Gastrocnemius medialis (tissue), 4 donors: ENCODE data around the gene NOS1AP. TPM values are rescaled to one million over a fixed set of nuclear protein-coding genes. Genes with fewer than 3 reads are reported as not detected.
"Not testable (repeated sequence)": the region's sequence is repeated elsewhere in the genome, so short reads cannot be mapped to it uniquely, and the experiment has no call there.

Experiments used
- ATAC-seq, 2 donors: fragments of 150-250 bp; one replicate each; pipeline ENCODE4 v1.9.1; 2016
- DNase-seq, 2 donors: peaks; one replicate each; pipeline ENCODE4 v3.0.0-alpha.2; 2019
- H3K27ac ChIP-seq, 4 donors: fragments of 200-600 bp; sonication (generic); 1 replicate in 1 of 4; 2 replicates in 3 of 4; pipeline ENCODE4 v1.5.1; 2016 to 2018; ENCODE audit warnings: mild to moderate bottlenecking in 2 of 4, moderate library complexity in 1 of 4
- H3K27me3 ChIP-seq, 3 donors: fragments of 200-600 bp; sonication (generic) in 2 of 3; 1 replicate in 1 of 3; 2 replicates in 2 of 3; pipeline versions ENCODE4 v1.5.1 to v1.6.0; 2016 to 2019; ENCODE audit warnings: mild to moderate bottlenecking in 1 of 3, moderate library complexity in 1 of 3
- H3K36me3 ChIP-seq, 2 donors: fragments of 200-600 bp; sonication (generic) in 1 of 2; one replicate each; pipeline ENCODE4 v1.5.1; 2017 to 2018
- H3K4me1 ChIP-seq, 2 donors: fragments of 200-600 bp; sonication (generic) in 1 of 2; one replicate each; pipeline ENCODE4 v1.5.1; 2016 to 2017; ENCODE audit warnings: mild to moderate bottlenecking in 2 of 2
- H3K4me3 ChIP-seq, 4 donors: fragments of 200-600 bp; sonication (generic) in 3 of 4; 1 replicate in 1 of 4; 2 replicates in 3 of 4; pipeline ENCODE4 v1.5.1; 2016 to 2019; ENCODE audit warnings: mild to moderate bottlenecking in 2 of 4
- H3K9me3 ChIP-seq, 3 donors: fragments of 200-600 bp; sonication (generic) in 2 of 3; 1 replicate in 1 of 3; 2 replicates in 2 of 3; pipeline ENCODE4 v1.5.1; 2016 to 2019
- POLR2A ChIP-seq, 2 donors: fragments of 450-650 bp; IDR thresholded peaks; one replicate each; pipeline ENCODE4 v1.6.1; 2017; ENCODE audit warnings: antibody characterized with exemption in 2 of 2, mild to moderate bottlenecking in 2 of 2, moderate library complexity in 2 of 2
- in situ Hi-C, 4 donors: fragments of 200-750 bp; cut with MboI; loops; one replicate each; pipeline versions ENCODE4 v1.15.0 to v1.8.0; 2017; ENCODE audit warnings: low sequenced_read_pairs in 4 of 4
- intact Hi-C: fragments of 100-400 bp; cut with DNase I; formaldehyde crosslinking; loops from one replicate; pipeline ENCODE4 v1.15.1; 2023; ENCODE audit warnings: low total_unique reads
- total RNA-seq, 4 donors: library from RNA; depleted of rRNA; stranded (reverse); fragments of >200 nt; gene quantifications; one replicate each; pipeline versions ENCODE4 v1.1.0 to v1.2.3, GENCODE V29; 2016
- TF ChIP-seq, protein P1 (sequence below), 5 experiments: fragments of 450-650 bp in 3 of 5; fragments of 200-600 bp in 2 of 5; sonication (generic) in 2 of 5; IDR thresholded peaks in 4 of 5; conservative IDR thresholded peaks in 1 of 5; 1 replicate in 4 of 5; 2 replicates in 1 of 5; pipeline ENCODE4 v1.5.1; 2016 to 2019; ENCODE audit warnings: antibody characterized with exemption in 5 of 5, mild to moderate bottlenecking in 3 of 5, moderate library complexity in 3 of 5

NOS1AP gene
- total RNA-seq, 4 donors from 2014 or later, result 0.20 to 0.40 (median 0.25) TPM

DNA sequence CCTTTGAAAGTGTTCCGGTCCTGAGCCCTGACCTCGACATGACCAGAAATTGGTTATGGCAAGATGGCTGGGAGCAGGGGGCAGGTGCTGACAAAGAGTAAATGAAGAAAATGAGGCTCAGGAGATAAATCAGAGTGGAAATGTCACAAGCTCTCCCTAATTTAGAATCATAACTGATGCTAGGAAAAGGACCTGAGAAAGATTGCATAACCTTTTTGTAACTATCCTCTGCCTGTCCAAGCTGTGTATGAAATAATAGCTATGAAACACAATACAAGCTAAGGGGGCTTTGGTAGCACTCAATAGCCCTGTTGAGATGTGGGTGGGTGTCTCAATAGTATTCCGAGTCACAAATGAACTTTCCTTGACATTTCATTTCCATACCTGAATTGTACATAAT is 12.9 kb upstream of the NOS1AP start:
- DNase-seq (no peak), ATAC-seq (no peak)
- intact Hi-C loops (loop anchor here (1.0 to 10.0 kb wide), 4 partner anchors 220 to 1258 kb away; no protein-coding TSS in a partner anchor), in situ Hi-C loops (loop anchor here in 3 of 4 donors (5.0 to 10.0 kb wide), 2 partner anchors 336 to 338 kb away; no protein-coding TSS in a partner anchor)
- Histone ChIP-seq H3K4me1 (no peaks in the 10 kb centered on the region), H3K27ac (no peak overlapping the region), H3K4me3 (no peak overlapping the region), H3K36me3 (no peaks in the 10 kb centered on the region), H3K9me3 (no peaks in the 10 kb centered on the region), H3K27me3 (no peaks in the 10 kb centered on the region)
- TF ChIP-seq POLR2A (IDR thresholded peaks at IDR 0.05), result no peak

DNA sequence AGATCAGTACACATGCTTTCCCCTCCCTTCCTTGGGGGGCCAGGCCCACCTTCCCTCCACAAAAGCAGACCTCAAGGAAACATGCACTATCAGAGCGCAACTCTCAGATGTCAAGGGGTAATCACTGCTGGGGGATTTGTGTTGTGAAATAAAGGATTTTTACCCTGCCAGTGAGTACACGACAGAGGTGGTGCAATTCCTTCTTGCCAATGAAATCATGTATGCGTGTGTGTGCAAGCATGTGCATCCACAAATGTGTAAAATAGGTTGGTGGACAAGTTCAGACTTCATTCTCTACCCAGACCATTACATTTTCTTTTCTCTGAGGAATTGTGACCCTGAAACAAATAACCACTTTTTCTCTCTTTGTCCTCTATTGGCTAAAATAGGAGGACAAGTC is 9.8 kb upstream of the NOS1AP start:
- in situ Hi-C loops (loop anchor here in 3 of 4 donors (5.0 to 10.0 kb wide), 2 partner anchors 333 to 335 kb away; no protein-coding TSS in a partner anchor), intact Hi-C loops (loop anchor here (10.0 kb wide), 2 partner anchors 745 to 1255 kb away; no protein-coding TSS in a partner anchor)
- TF ChIP-seq, protein P1, sequence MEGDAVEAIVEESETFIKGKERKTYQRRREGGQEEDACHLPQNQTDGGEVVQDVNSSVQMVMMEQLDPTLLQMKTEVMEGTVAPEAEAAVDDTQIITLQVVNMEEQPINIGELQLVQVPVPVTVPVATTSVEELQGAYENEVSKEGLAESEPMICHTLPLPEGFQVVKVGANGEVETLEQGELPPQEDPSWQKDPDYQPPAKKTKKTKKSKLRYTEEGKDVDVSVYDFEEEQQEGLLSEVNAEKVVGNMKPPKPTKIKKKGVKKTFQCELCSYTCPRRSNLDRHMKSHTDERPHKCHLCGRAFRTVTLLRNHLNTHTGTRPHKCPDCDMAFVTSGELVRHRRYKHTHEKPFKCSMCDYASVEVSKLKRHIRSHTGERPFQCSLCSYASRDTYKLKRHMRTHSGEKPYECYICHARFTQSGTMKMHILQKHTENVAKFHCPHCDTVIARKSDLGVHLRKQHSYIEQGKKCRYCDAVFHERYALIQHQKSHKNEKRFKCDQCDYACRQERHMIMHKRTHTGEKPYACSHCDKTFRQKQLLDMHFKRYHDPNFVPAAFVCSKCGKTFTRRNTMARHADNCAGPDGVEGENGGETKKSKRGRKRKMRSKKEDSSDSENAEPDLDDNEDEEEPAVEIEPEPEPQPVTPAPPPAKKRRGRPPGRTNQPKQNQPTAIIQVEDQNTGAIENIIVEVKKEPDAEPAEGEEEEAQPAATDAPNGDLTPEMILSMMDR (IDR thresholded peaks at IDR 0.05 in 4 of 5, conservative IDR thresholded peaks at IDR 0.05 in 1 of 5), result no peak
- no peak for TF ChIP-seq POLR2A (IDR thresholded peaks at IDR 0.05)
- Histone ChIP-seq H3K36me3 (no peaks in the 10 kb centered on the region), H3K4me1 (no peaks in the 10 kb centered on the region), H3K27ac (no peak overlapping the region), H3K4me3 (no peak overlapping the region), H3K9me3 (no peaks in the 10 kb centered on the region), H3K27me3 (no peaks in the 10 kb centered on the region)
- ATAC-seq, result no peak
- no peak for DNase-seq

DNA sequence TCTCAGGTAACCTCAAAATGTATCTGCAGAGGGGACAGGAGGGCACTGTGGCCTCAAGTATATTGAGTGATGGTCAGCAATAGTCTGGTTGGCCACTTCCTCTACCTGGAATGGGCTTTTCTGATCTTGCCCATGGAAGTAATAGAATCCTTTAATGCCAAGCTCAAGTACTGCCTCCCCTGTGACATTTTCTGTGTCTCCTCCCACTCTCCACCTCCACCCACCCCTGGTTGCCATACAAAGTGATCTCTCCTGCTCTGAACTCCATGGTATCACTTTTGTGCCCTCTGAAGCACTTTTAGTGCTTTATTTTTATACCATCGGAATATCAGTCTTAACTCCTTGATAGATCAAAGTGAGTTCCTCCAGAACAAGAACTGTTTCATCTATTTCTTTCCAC is 9.2 kb upstream of the NOS1AP start:
- Histone ChIP-seq H3K36me3 (no peaks in the 10 kb centered on the region), H3K27me3 (no peaks in the 10 kb centered on the region), H3K27ac (no peak overlapping the region), H3K9me3 (no peaks in the 10 kb centered on the region), H3K4me3 (no peak overlapping the region), H3K4me1 (no peaks in the 10 kb centered on the region)
- ATAC-seq, result no peak
- DNase-seq, result no peak
- no peak for TF ChIP-seq POLR2A (IDR thresholded peaks at IDR 0.05)
- TF ChIP-seq, protein P1 (IDR thresholded peaks at IDR 0.05 in 4 of 5, conservative IDR thresholded peaks at IDR 0.05 in 1 of 5), result no peak
- in situ Hi-C loops, result no loop called here
- intact Hi-C loops, result no loop called here

DNA sequence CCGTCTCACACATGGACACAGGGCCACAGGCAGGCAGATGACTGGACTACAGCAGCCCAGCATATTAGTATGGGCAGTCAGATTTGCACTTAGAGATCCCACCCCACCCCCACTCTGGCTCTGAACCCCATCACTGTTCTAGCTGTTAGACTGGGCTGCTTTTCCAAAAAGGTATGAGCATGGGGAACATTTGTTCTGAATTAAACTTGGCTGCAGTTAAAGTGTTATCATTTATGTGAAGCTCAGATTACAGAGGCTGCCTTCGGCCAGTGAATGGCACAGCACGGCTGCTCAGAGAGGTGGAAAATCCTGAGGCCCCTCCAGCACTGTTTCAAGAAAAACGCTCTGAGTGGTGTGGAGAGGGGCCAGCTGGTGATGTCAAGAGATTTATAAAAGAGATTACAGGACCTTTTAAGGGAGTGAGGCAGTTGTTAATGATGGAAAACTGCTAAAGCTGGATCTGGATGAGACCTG is 6.9 kb upstream of the NOS1AP start:
- H3K27me3 ChIP-seq, result no peaks in the 10 kb centered on the region
- no peak overlapping the region for H3K27ac ChIP-seq
- intact Hi-C loops, result no loop called here
- H3K36me3 ChIP-seq, result no peaks in the 10 kb centered on the region
- TF ChIP-seq, protein P1 (IDR thresholded peaks at IDR 0.05 in 4 of 5, conservative IDR thresholded peaks at IDR 0.05 in 1 of 5), result no peak
- no peak for TF ChIP-seq POLR2A (IDR thresholded peaks at IDR 0.05)
- no peaks in the 10 kb centered on the region for H3K4me1 ChIP-seq
- no peak for ATAC-seq
- no peak for DNase-seq
- H3K9me3 ChIP-seq, result no peaks in the 10 kb centered on the region
- in situ Hi-C loops, result no loop called here
- H3K4me3 ChIP-seq, result no peak overlapping the region

DNA sequence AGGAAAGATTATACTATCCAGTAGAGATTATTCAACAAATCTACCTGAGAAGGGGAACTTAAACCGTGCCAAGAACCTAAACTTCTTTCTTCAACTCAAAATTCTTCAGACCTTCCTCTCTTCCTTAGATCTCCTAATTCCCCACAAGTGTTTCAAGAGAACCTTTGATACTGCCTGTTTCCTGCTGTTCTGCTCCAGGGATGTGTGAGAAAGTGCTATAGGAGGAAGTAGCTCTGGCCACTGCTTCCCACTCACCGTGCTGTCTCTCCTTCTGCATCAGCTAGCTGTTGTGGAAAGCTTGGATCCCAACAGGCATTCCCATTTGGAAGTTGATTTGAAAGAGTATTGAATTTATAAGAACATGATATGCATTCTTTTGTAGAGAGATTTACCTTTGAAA is 4.5 kb upstream of the NOS1AP start:
- Histone ChIP-seq H3K27ac (no peak overlapping the region), H3K4me3 (no peak overlapping the region), H3K4me1 (peaks cover 4 to 7% of the 10 kb centered on the region in 2 donors), H3K27me3 (peaks cover 0 to 2% (median 0%) of the 10 kb centered on the region in 3 donors), H3K9me3 (no peaks in the 10 kb centered on the region), H3K36me3 (no peaks in the 10 kb centered on the region)
- DNase-seq (no peak), ATAC-seq (no peak)
- no peak for TF ChIP-seq POLR2A (IDR thresholded peaks at IDR 0.05)
- TF ChIP-seq, protein P1 (IDR thresholded peaks at IDR 0.05 in 4 of 5, conservative IDR thresholded peaks at IDR 0.05 in 1 of 5), result no peak
- intact Hi-C loops (no loop called here), in situ Hi-C loops (no loop called here)

DNA sequence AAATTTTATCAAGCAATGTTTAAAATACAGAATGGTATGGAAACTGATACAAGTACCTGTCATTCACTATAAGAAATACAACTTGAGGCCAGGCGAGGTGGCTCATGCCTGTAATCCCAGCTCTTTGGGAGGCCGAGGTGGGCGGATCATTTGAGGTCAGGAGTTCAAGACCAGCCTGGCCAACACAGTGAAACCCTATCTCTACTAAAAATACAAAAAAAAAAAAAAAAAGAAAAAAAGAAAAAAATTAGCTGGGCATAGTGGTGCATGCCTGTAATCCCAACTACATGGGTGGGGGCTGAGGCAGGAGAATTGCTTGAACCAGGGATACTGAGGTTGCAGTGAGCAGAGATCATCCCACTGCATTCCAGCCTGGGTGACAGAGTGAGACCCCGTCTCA is 2.7 kb upstream of the NOS1AP start:
- H3K27ac ChIP-seq, H3K4me3 ChIP-seq, H3K9me3 ChIP-seq, intact Hi-C loops, DNase-seq, in situ Hi-C loops, H3K27me3 ChIP-seq, ATAC-seq, H3K36me3 ChIP-seq: not testable (repeated sequence)
- H3K4me1 ChIP-seq, result peaks cover 12% of the 10 kb centered on the region in 2 donors
